ENCODE results near the gene METTL3. TPM values are rescaled to one million over a fixed set of nuclear protein-coding genes. Genes with fewer than 3 reads are reported as not detected.

Gene METTL3
- total and polyA plus RNA-seq, 2 of the 13 experiments (the other 11 are each of a cell fraction or from before 2014, with no cell fraction given), result 123 to 130 TPM

GRCh38 chr14:21455912-21456667 lies 55.0 kb downstream of the METTL3 start, which contains the start of gene CHD8 (continued):
- TF ChIP-seq BCL6 (CRISPR knock-in tag; IDR thresholded peaks at IDR 0.05) (peak; percentile 65), ZNF589 (CRISPR knock-in tag; conservative IDR thresholded peaks at IDR 0.05) (no peak), PTBP1 (IDR thresholded peaks at IDR 0.05; ENCODE audit: low read depth, low read length, poor library complexity, severe bottlenecking) (no peak), ATF7-NPFF (CRISPR knock-in tag; IDR thresholded peaks at IDR 0.05; ENCODE audit: low read depth) (peak; percentile 43; the same call in 1 of the 2 replicates), PLSCR1 (CRISPR knock-in tag; IDR thresholded peaks at IDR 0.05; ENCODE audit: borderline replicate concordance) (no peak; the same call in 1 of the 2 replicates), FOSL1 (CRISPR knock-in tag; IDR thresholded peaks at IDR 0.05; ENCODE audit: borderline replicate concordance) (no peak), NFYB (CRISPR knock-in tag; IDR thresholded peaks at IDR 0.05) (peak; percentile 98), PRDM10 (CRISPR knock-in tag; IDR thresholded peaks at IDR 0.05; ENCODE audit: low read depth) (peak; percentile 93), AGO1 (IDR thresholded peaks at IDR 0.05; ENCODE audit: low read depth, low read length, poor library complexity, severe bottlenecking) (peak; percentile 84), PHB2 (IDR thresholded peaks at IDR 0.05; ENCODE audit: partially characterized antibody) (no peak), ZNF747 (CRISPR knock-in tag; IDR thresholded peaks at IDR 0.05; ENCODE audit: borderline replicate concordance) (peak; percentile 87; the same call in 1 of the 2 replicates), HES4 (CRISPR knock-in tag; IDR thresholded peaks at IDR 0.05; ENCODE audit: borderline replicate concordance) (peak; percentile 37; the same call in 1 of the 2 replicates), RXRA (CRISPR knock-in tag; IDR thresholded peaks at IDR 0.05) (peak; percentile 76), ZFP36 (IDR thresholded peaks at IDR 0.05; ENCODE audit: borderline replicate concordance, low read depth, low read length, partially characterized antibody) (no peak), ZNF264 (CRISPR knock-in tag; IDR thresholded peaks at IDR 0.05) (peak; percentile 17; the same call in 1 of the 2 replicates), NFE2L2 (IDR thresholded peaks at IDR 0.05; ENCODE audit: low read length) (no peak), HBP1 (CRISPR knock-in tag; IDR thresholded peaks at IDR 0.05; ENCODE audit: low read depth) (peak; percentile 73; the same call in 1 of the 2 replicates), XBP1 (CRISPR knock-in tag; IDR thresholded peaks at IDR 0.05) (no peak), ZBTB34 (CRISPR knock-in tag; IDR thresholded peaks at IDR 0.05) (no peak), HOXA3 (CRISPR knock-in tag; IDR thresholded peaks at IDR 0.05) (peak; percentile 95), EZH2 (conservative IDR thresholded peaks at IDR 0.05; ENCODE audit: low read depth, low read length) (no peak)
